ENCODE results near the gene PUDP.

The PUDP gene

GRCh38 chrX:7168371-7168770 lies 20.4 kb upstream of the PUDP start:
- no peak for DNase-seq (ENCODE audit: low read depth, low spot score)
- H3K36me3 ChIP-seq (ENCODE audit: control insufficient read depth, insufficient read depth, low read length), result no peaks in the 10 kb centered on the region
- no peak overlapping the region for H3K27ac ChIP-seq (ENCODE audit: low read length)
- no CpG with 5 or more reads among the region's 1 CpG for WGBS (ENCODE audit: insufficient coverage, insufficient read length)
- H3K4me3 ChIP-seq (ENCODE audit: low read length), result no peak overlapping the region
- no peaks in the 10 kb centered on the region for H3K4me1 ChIP-seq (ENCODE audit: control insufficient read depth, insufficient read depth, low read length)
- H3K27me3 ChIP-seq (ENCODE audit: control insufficient read depth, insufficient read depth, low read length), result no peaks in the 10 kb centered on the region
- H3K9me3 ChIP-seq (ENCODE audit: control insufficient read depth, insufficient read depth, low read length), result no peaks in the 10 kb centered on the region

DNA sequence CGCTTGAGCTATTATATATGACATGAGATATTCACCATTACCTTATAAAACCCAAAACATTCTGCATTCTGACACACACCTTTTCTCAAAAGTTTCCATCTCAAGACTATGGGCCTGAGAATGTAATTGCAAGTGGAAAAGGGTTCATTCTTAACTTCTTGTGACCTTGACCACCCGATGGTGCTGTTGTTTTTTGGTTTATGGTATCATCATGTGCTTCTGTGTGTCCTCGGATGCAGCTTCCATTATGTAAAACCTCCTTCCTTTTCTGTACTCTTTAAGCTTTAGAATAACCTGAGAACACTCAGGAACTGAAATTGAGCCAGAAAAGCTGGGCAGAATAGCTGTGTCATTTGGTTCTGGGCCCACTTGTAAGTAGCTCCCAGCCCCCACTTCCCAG lies 16.2 kb upstream of the PUDP start:
- no peak overlapping the region for H3K27ac ChIP-seq (ENCODE audit: low read length)
- H3K36me3 ChIP-seq (ENCODE audit: control insufficient read depth, insufficient read depth, low read length), result no peaks in the 10 kb centered on the region
- no peaks in the 10 kb centered on the region for H3K9me3 ChIP-seq (ENCODE audit: control insufficient read depth, insufficient read depth, low read length)
- no CpG with 5 or more reads among the region's 3 CpGs for WGBS (ENCODE audit: insufficient coverage, insufficient read length)
- H3K27me3 ChIP-seq (ENCODE audit: control insufficient read depth, insufficient read depth, low read length), result no peaks in the 10 kb centered on the region
- no peaks in the 10 kb centered on the region for H3K4me1 ChIP-seq (ENCODE audit: control insufficient read depth, insufficient read depth, low read length)
- no peak overlapping the region for H3K4me3 ChIP-seq (ENCODE audit: low read length)
- DNase-seq (ENCODE audit: low read depth, low spot score), result no peak

GRCh38 chrX:7163146-7163677 lies 15.3 kb upstream of the PUDP start:
- WGBS (ENCODE audit: insufficient coverage, insufficient read length), result no CpG with 5 or more reads among the region's 1 CpG
- Histone ChIP-seq H3K36me3 (ENCODE audit: control insufficient read depth, insufficient read depth, low read length) (no peaks in the 10 kb centered on the region), H3K4me3 (ENCODE audit: low read length) (no peak overlapping the region), H3K27ac (ENCODE audit: low read length) (no peak overlapping the region), H3K4me1 (ENCODE audit: control insufficient read depth, insufficient read depth, low read length) (no peaks in the 10 kb centered on the region), H3K27me3 (ENCODE audit: control insufficient read depth, insufficient read depth, low read length) (no peaks in the 10 kb centered on the region), H3K9me3 (ENCODE audit: control insufficient read depth, insufficient read depth, low read length) (no peaks in the 10 kb centered on the region)
- DNase-seq (ENCODE audit: low read depth, low spot score), result no peak

DNA sequence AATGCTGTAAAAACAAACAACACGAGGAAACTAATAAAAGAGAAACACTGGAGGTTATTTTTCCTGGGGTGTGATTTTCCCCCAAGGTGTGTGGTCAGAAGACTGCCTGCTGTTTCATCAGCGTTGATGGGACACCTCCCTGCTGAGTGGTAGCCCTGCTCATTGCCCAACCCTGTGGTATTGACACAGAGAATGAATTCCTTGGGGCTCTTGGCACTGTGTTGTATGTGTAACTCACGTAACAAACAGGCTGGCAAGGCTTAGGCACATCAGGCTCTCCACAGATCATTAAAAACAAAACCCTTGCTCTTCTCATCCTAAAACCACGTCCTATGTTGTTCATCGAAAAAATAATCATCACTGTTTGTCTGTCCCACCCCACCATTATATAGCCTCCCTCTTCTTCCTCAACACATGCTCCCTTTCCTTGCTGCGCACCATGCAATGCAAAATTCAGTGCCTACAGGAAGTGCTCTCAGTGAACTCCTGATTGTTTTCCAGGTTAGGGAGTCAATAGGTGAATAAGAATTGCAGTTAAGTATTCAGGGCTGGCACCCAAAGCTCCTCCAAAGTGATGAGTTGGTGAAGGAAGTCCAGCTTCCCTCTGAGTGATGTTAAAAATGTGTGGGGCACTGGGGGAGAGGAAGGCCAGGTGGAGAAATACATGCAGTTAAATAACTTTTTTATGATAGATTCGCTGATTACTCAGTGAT lies 11.4 kb upstream of the PUDP start:
- Histone ChIP-seq H3K4me1 (ENCODE audit: control insufficient read depth, insufficient read depth, low read length) (no peaks in the 10 kb centered on the region), H3K9me3 (ENCODE audit: control insufficient read depth, insufficient read depth, low read length) (no peaks in the 10 kb centered on the region), H3K27ac (ENCODE audit: low read length) (no peak overlapping the region), H3K27me3 (ENCODE audit: control insufficient read depth, insufficient read depth, low read length) (no peaks in the 10 kb centered on the region), H3K36me3 (ENCODE audit: control insufficient read depth, insufficient read depth, low read length) (no peaks in the 10 kb centered on the region), H3K4me3 (ENCODE audit: low read length) (no peak overlapping the region)
- DNase-seq (ENCODE audit: low read depth, low spot score), result no peak
- WGBS (ENCODE audit: insufficient coverage, insufficient read length), result no CpG with 5 or more reads among the region's 7 CpGs

DNA sequence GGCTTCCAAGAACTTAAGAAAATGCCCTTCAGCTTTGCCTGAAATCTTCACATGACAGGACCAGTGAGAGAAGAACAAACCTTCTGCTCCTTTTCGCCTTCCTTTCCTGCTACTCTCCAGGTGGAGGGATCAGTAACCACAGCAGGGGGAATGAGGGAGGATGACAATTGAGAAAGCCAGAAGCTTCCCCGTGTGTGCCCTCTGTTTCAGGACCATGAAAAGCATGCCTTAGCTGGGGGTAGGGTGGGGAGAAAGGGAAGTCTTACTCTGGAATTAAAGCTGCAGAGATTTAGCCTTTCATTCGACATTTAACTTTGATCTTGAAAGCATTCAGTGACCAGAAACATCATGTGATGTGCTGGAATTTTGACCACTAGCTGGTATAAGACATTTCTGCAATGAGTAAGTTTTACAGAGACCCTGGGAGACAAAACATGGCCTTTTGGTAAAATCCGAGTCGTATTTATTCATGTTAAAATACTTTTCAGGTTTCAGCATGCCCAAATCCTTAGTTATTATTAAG lies 10.6 kb upstream of the PUDP start:
- H3K27ac ChIP-seq (ENCODE audit: low read length), result no peak overlapping the region
- no peaks in the 10 kb centered on the region for H3K27me3 ChIP-seq (ENCODE audit: control insufficient read depth, insufficient read depth, low read length)
- H3K9me3 ChIP-seq (ENCODE audit: control insufficient read depth, insufficient read depth, low read length), result no peaks in the 10 kb centered on the region
- WGBS (ENCODE audit: insufficient coverage, insufficient read length), result no CpG with 5 or more reads among the region's 5 CpGs
- DNase-seq (ENCODE audit: low read depth, low spot score), result no peak
- no peaks in the 10 kb centered on the region for H3K36me3 ChIP-seq (ENCODE audit: control insufficient read depth, insufficient read depth, low read length)
- H3K4me1 ChIP-seq (ENCODE audit: control insufficient read depth, insufficient read depth, low read length), result 0 out of 2 replicates have a peak, but pooled peaks cover 3% of the 10 kb centered on the region
- no peak overlapping the region for H3K4me3 ChIP-seq (ENCODE audit: low read length)

- 0 out of 2 replicates have a peak, but pooled peaks cover 3% of the 10 kb centered on the region for H3K4me1 ChIP-seq (ENCODE audit: control insufficient read depth, insufficient read depth, low read length)
- WGBS (ENCODE audit: insufficient coverage, insufficient read length), result no CpG with 5 or more reads among the region's 3 CpGs
Measured at GRCh38 chrX:7156879-7157278, 8.9 kb upstream of the PUDP start.

GRCh38 chrX:7155163-7155562 lies 7.2 kb upstream of the PUDP start:
- H3K9me3 ChIP-seq (ENCODE audit: control insufficient read depth, insufficient read depth, low read length), result no peaks in the 10 kb centered on the region
- H3K36me3 ChIP-seq (ENCODE audit: control insufficient read depth, insufficient read depth, low read length), result no peaks in the 10 kb centered on the region
- 0 out of 2 replicates have a peak, but pooled peaks cover 3% of the 10 kb centered on the region for H3K4me1 ChIP-seq (ENCODE audit: control insufficient read depth, insufficient read depth, low read length)
- no CpG with 5 or more reads among the region's 1 CpG for WGBS (ENCODE audit: insufficient coverage, insufficient read length)
- no peak overlapping the region for H3K4me3 ChIP-seq (ENCODE audit: low read length)
- no peak for DNase-seq (ENCODE audit: low read depth, low spot score)
- no peak overlapping the region for H3K27ac ChIP-seq (ENCODE audit: low read length)
- H3K27me3 ChIP-seq (ENCODE audit: control insufficient read depth, insufficient read depth, low read length), result no peaks in the 10 kb centered on the region

More at GRCh38 chrX:7156879-7157278, 8.9 kb upstream of the PUDP start:
- no peak overlapping the region for H3K27ac ChIP-seq (ENCODE audit: low read length)
- no peaks in the 10 kb centered on the region for H3K27me3 ChIP-seq (ENCODE audit: control insufficient read depth, insufficient read depth, low read length)
- no peak for DNase-seq (ENCODE audit: low read depth, low spot score)
- H3K9me3 ChIP-seq (ENCODE audit: control insufficient read depth, insufficient read depth, low read length), result no peaks in the 10 kb centered on the region
- no peaks in the 10 kb centered on the region for H3K36me3 ChIP-seq (ENCODE audit: control insufficient read depth, insufficient read depth, low read length)
- H3K4me3 ChIP-seq (ENCODE audit: low read length), result no peak overlapping the region

- H3K36me3 ChIP-seq (ENCODE audit: control insufficient read depth, insufficient read depth, low read length), result no peaks in the 10 kb centered on the region
- H3K9me3 ChIP-seq (ENCODE audit: control insufficient read depth, insufficient read depth, low read length), result no peaks in the 10 kb centered on the region
- DNase-seq (ENCODE audit: low read depth, low spot score), result no peak
- no CpG with 5 or more reads among the region's 7 CpGs for WGBS (ENCODE audit: insufficient coverage, insufficient read length)
- H3K4me1 ChIP-seq (ENCODE audit: control insufficient read depth, insufficient read depth, low read length), result 0 out of 2 replicates have a peak, but pooled peaks cover 3% of the 10 kb centered on the region
- no peaks in the 10 kb centered on the region for H3K27me3 ChIP-seq (ENCODE audit: control insufficient read depth, insufficient read depth, low read length)
- H3K4me3 ChIP-seq (ENCODE audit: low read length), result no peak overlapping the region
- no peak overlapping the region for H3K27ac ChIP-seq (ENCODE audit: low read length)
Measured at GRCh38 chrX:7154041-7154597, 6.2 kb upstream of the PUDP start.

GRCh38 chrX:7153231-7153630 lies 5.3 kb upstream of the PUDP start:
- no peak for DNase-seq (ENCODE audit: low read depth, low spot score)
- H3K27me3 ChIP-seq (ENCODE audit: control insufficient read depth, insufficient read depth, low read length), result no peaks in the 10 kb centered on the region
- 0 out of 2 replicates have a peak, but pooled peaks cover 3% of the 10 kb centered on the region for H3K4me1 ChIP-seq (ENCODE audit: control insufficient read depth, insufficient read depth, low read length)
- no peak overlapping the region for H3K4me3 ChIP-seq (ENCODE audit: low read length)
- no peaks in the 10 kb centered on the region for H3K36me3 ChIP-seq (ENCODE audit: control insufficient read depth, insufficient read depth, low read length)
- no peaks in the 10 kb centered on the region for H3K9me3 ChIP-seq (ENCODE audit: control insufficient read depth, insufficient read depth, low read length)
- H3K27ac ChIP-seq (ENCODE audit: low read length), result no peak overlapping the region
- no CpG with 5 or more reads among the region's 2 CpGs for WGBS (ENCODE audit: insufficient coverage, insufficient read length)

DNA sequence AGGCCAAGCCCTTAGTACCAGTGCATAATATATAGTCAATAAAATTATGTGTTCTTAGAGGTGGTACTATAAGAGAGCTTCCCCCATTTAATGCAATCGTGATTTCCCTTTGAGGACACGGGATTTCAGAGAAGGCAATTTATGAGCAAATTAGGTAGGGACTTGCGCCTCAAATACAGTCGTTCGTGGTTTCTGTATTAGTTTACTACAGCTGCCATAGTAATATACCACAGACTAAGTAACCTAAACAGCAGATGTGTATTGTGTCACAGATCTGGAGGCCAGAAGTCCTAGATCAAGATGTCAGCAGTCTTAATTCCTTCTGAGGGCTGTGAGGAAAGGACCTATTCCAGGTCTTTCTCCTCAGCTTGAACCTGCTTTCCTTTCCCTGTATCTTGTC lies 1.5 kb upstream of the PUDP start:
- DNase-seq (ENCODE audit: low read depth, low spot score), result no peak
- WGBS (ENCODE audit: insufficient coverage, insufficient read length), result no CpG with 5 or more reads among the region's 5 CpGs
- Histone ChIP-seq H3K36me3 (ENCODE audit: control insufficient read depth, insufficient read depth, low read length) (no peaks in the 10 kb centered on the region), H3K27ac (ENCODE audit: low read length) (no peak overlapping the region), H3K4me1 (ENCODE audit: control insufficient read depth, insufficient read depth, low read length) (0 out of 2 replicates have a peak, but pooled peaks cover 3% of the 10 kb centered on the region), H3K27me3 (ENCODE audit: control insufficient read depth, insufficient read depth, low read length) (no peaks in the 10 kb centered on the region), H3K9me3 (ENCODE audit: control insufficient read depth, insufficient read depth, low read length) (no peaks in the 10 kb centered on the region), H3K4me3 (ENCODE audit: low read length) (no peak overlapping the region)

Data from iPS DF 6.9 (cell line).